HepG2 (cell line): Measurements from ENCODE around the gene GSDMA. TPM values are rescaled to one million over a fixed set of nuclear protein-coding genes. Genes with fewer than 3 reads are reported as not detected.

ENCODE experiments used
- BCL6 ChIP-seq: IDR thresholded peaks from 2 replicates; pipeline ENCODE4 v1.6.1; 2016; ENCODE audit warnings: missing genetic modification reagents, missing compliant biosample characterization
- CHD4 ChIP-seq: fragments of 200-600 bp; sonication (generic); IDR thresholded peaks from 2 replicates; pipeline ENCODE4 v1.7.0; 2017; ENCODE audit warnings: mild to moderate bottlenecking, low read length, borderline replicate concordance
- FOSL1 ChIP-seq: sonication (generic); formaldehyde crosslinking; IDR thresholded peaks from 2 replicates; pipeline ENCODE4 v1.9.0; 2021; ENCODE audit warnings: missing genetic modification reagents, borderline replicate concordance
- GATA4 ChIP-seq: sonication (generic); IDR thresholded peaks from 2 replicates; pipeline ENCODE4 v1.6.1; 2016; ENCODE audit warnings: antibody characterized with exemption, low read depth, borderline replicate concordance
- MIER3 ChIP-seq: IDR thresholded peaks from 2 replicates; pipeline ENCODE4 v1.6.1; 2016; ENCODE audit warnings: missing compliant biosample characterization, borderline replicate concordance
- NKX3-1 ChIP-seq: sonication (generic); formaldehyde crosslinking; IDR thresholded peaks from 2 replicates; pipeline ENCODE4 v1.5.0; 2020; ENCODE audit warnings: missing genetic modification reagents
- NR2F2 ChIP-seq: IDR thresholded peaks from 2 replicates; pipeline ENCODE4 v1.6.1; 2012; ENCODE audit warnings: low read depth, inconsistent platforms, borderline replicate concordance
- RBFOX2 ChIP-seq: fragments of 200-400 bp; formaldehyde crosslinking; IDR thresholded peaks from 2 replicates; pipeline ENCODE4 v1.6.1; 2017; ENCODE audit warnings: low read depth, mild to moderate bottlenecking, low read length
- SP1 ChIP-seq, 2 experiments: fragments of 450-650 bp in 1 of 2; sonication (generic) in 1 of 2; formaldehyde crosslinking in 1 of 2; IDR thresholded peaks; 2 replicates each; pipeline versions ENCODE4 v1.4.0 to v1.6.1; 2016 to 2020; ENCODE audit warnings: missing genetic modification reagents in 1 of 2
- TAF15 ChIP-seq: fragments of 200-400 bp; formaldehyde crosslinking; IDR thresholded peaks from one replicate; pipeline ENCODE4 v1.6.1; 2018; ENCODE audit warnings: mild to moderate bottlenecking, low read depth, low read length; ENCODE audit not compliant: poor library complexity, severe bottlenecking
- TCF7L2 ChIP-seq: IDR thresholded peaks from 2 replicates; pipeline ENCODE4 v1.6.1; 2011; ENCODE audit warnings: mild to moderate bottlenecking, low read depth, low read length, moderate library complexity
- WIZ ChIP-seq: sonication (generic); formaldehyde crosslinking; IDR thresholded peaks from 2 replicates; pipeline ENCODE4 v1.5.1; 2020; ENCODE audit warnings: mild to moderate bottlenecking, missing genetic modification reagents
- ZMYM3 ChIP-seq: sonication (generic); formaldehyde crosslinking; IDR thresholded peaks from 2 replicates; pipeline ENCODE4 v1.5.1; 2020; ENCODE audit warnings: mild to moderate bottlenecking, missing genetic modification reagents
- ZNF781 ChIP-seq: sonication (generic); formaldehyde crosslinking; IDR thresholded peaks from 2 replicates; pipeline ENCODE4 v1.5.1; 2020; ENCODE audit warnings: borderline replicate concordance, mild to moderate bottlenecking, missing genetic modification reagents; ENCODE audit errors: not compliant biosample characterization
- ZNF792 ChIP-seq: IDR thresholded peaks from 2 replicates; pipeline ENCODE4 v1.6.1; 2016
- ZSCAN25 ChIP-seq: sonication (generic); formaldehyde crosslinking; IDR thresholded peaks from 2 replicates; pipeline ENCODE4 v1.8.0; 2022; ENCODE audit warnings: mild to moderate bottlenecking, missing genetic modification reagents
- polyA plus RNA-seq, 8 experiments: library from polyadenylated mRNA; depleted of rRNA in 3 of 8; stranded (reverse) in 7 of 8; unstranded in 1 of 8; fragments of >200 nt; fragmentation: Illumina TruSeq in 4 of 8; extraction: Trizol in 4 of 8; gene quantifications; 2 replicates each; pipeline versions ENCODE4 v1.2.1 to v1.2.3, GENCODE V29; 2011 to 2016; ENCODE audit warnings: low read depth in 4 of 8, missing spikeins in 1 of 8, mixed read lengths in 1 of 8; ENCODE audit not compliant: insufficient read depth in 1 of 8
- total RNA-seq, 5 experiments: library from RNA; depleted of rRNA; stranded (reverse); fragments of >200 nt; fragmentation: Illumina TruSeq; extraction: Trizol; gene quantifications; 2 replicates each; pipeline ENCODE4 v1.2.3, GENCODE V29; 2016; ENCODE audit warnings: low read depth in 1 of 5
- TF ChIP-seq, protein P1 (sequence below): sonication (generic); formaldehyde crosslinking; conservative IDR thresholded peaks from 2 replicates; pipeline ENCODE4 v1.8.0; 2022; ENCODE audit warnings: low read depth, missing genetic modification reagents
- TF ChIP-seq, protein P2 (sequence below): sonication (generic); formaldehyde crosslinking; IDR thresholded peaks from 2 replicates; pipeline ENCODE4 v1.5.0; 2020; ENCODE audit warnings: mild to moderate bottlenecking, missing genetic modification reagents
- TF ChIP-seq, protein P3 (sequence below): sonication (generic); formaldehyde crosslinking; IDR thresholded peaks from 2 replicates; pipeline ENCODE4 v1.5.0; 2020; ENCODE audit warnings: missing genetic modification reagents
- TF ChIP-seq, protein P4 (sequence below): sonication (generic); formaldehyde crosslinking; IDR thresholded peaks from 2 replicates; pipeline ENCODE4 v1.4.0; 2020; ENCODE audit warnings: missing genetic modification reagents, borderline replicate concordance
- TF ChIP-seq, protein P5 (sequence below): sonication (generic); formaldehyde crosslinking; IDR thresholded peaks from 2 replicates; pipeline ENCODE4 v1.4.0; 2020; ENCODE audit warnings: low read depth, mild to moderate bottlenecking, missing genetic modification reagents

GSDMA gene
- total and polyA plus RNA-seq, 2 of the 13 experiments (the other 11 are each of a cell fraction or from before 2014, with no cell fraction given): not detected

DNA sequence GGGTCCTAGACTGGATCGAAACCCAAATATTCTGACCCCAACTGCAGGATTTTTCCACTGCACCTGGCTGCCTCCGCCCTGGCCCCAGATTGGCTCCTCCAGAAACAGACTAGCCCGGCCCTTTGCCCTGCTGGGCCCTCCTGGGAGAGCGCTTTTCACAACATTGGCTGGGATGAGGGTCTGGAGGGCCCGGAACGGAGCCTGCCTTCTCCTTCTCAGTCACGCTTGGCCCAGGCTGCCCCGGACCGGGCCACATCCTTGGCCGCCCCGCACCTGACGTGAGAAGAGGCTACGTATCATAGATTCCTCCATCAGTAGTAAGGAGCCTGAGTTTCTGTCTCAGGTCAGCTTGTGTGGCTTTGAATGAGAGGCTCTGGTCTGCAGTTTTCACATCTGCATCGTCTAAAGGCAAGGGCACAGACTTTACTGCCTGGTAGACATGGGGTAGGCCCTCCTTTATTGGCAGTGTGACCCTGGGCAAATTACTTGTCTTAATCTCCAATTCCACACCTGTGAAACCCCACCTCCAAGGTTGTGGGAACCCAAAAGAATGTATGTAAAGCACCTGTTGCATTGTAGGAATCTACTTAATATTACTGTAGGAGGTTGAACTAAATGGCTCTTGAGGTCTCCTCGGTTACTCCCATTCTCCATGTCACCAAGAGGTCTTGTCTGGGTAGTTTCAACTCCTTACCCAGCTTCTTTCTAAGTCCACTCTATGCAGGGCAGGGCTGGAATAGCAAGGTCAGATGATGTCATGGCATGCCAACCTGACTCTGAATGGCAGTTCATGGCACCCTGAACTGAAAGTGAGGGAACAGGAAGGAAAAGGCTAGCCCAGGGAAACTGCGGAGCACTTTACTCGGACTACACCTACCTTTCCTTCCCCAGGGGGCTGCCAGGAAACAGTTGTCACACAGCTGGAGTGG, 34.6 kb upstream of the GSDMA start (continued):
- no peak for TF ChIP-seq TAF15
- TF ChIP-seq NKX3-1 (CRISPR knock-in tag): no peak
- TF ChIP-seq CHD4: no peak
- no peak for TF ChIP-seq WIZ
- TF ChIP-seq, protein P1, sequence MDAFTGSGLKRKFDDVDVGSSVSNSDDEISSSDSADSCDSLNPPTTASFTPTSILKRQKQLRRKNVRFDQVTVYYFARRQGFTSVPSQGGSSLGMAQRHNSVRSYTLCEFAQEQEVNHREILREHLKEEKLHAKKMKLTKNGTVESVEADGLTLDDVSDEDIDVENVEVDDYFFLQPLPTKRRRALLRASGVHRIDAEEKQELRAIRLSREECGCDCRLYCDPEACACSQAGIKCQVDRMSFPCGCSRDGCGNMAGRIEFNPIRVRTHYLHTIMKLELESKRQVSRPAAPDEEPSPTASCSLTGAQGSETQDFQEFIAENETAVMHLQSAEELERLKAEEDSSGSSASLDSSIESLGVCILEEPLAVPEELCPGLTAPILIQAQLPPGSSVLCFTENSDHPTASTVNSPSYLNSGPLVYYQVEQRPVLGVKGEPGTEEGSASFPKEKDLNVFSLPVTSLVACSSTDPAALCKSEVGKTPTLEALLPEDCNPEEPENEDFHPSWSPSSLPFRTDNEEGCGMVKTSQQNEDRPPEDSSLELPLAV (CRISPR knock-in tag): no peak
- no peak for TF ChIP-seq FOSL1 (CRISPR knock-in tag)
- TF ChIP-seq TCF7L2: no peak
- TF ChIP-seq, protein P2, sequence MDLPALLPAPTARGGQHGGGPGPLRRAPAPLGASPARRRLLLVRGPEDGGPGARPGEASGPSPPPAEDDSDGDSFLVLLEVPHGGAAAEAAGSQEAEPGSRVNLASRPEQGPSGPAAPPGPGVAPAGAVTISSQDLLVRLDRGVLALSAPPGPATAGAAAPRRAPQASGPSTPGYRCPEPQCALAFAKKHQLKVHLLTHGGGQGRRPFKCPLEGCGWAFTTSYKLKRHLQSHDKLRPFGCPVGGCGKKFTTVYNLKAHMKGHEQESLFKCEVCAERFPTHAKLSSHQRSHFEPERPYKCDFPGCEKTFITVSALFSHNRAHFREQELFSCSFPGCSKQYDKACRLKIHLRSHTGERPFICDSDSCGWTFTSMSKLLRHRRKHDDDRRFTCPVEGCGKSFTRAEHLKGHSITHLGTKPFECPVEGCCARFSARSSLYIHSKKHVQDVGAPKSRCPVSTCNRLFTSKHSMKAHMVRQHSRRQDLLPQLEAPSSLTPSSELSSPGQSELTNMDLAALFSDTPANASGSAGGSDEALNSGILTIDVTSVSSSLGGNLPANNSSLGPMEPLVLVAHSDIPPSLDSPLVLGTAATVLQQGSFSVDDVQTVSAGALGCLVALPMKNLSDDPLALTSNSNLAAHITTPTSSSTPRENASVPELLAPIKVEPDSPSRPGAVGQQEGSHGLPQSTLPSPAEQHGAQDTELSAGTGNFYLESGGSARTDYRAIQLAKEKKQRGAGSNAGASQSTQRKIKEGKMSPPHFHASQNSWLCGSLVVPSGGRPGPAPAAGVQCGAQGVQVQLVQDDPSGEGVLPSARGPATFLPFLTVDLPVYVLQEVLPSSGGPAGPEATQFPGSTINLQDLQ (CRISPR knock-in tag): no peak
- TF ChIP-seq, protein P3, sequence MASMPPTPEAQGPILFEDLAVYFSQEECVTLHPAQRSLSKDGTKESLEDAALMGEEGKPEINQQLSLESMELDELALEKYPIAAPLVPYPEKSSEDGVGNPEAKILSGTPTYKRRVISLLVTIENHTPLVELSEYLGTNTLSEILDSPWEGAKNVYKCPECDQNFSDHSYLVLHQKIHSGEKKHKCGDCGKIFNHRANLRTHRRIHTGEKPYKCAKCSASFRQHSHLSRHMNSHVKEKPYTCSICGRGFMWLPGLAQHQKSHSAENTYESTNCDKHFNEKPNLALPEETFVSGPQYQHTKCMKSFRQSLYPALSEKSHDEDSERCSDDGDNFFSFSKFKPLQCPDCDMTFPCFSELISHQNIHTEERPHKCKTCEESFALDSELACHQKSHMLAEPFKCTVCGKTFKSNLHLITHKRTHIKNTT (CRISPR knock-in tag): no peak
- TF ChIP-seq, protein P4, sequence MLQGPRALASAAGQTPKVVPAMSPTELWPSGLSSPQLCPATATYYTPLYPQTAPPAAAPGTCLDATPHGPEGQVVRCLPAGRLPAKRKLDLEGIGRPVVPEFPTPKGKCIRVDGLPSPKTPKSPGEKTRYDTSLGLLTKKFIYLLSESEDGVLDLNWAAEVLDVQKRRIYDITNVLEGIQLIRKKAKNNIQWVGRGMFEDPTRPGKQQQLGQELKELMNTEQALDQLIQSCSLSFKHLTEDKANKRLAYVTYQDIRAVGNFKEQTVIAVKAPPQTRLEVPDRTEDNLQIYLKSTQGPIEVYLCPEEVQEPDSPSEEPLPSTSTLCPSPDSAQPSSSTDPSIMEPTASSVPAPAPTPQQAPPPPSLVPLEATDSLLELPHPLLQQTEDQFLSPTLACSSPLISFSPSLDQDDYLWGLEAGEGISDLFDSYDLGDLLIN: no peak
- TF ChIP-seq ZNF781: no peak
- no peak for TF ChIP-seq NR2F2
- TF ChIP-seq ZMYM3: no peak
- no peak for TF ChIP-seq MIER3 (CRISPR knock-in tag)
- no peak for TF ChIP-seq ZSCAN25 (CRISPR knock-in tag)
- no peak for TF ChIP-seq RBFOX2
- TF ChIP-seq GATA4: no peak
- TF ChIP-seq SP1 (IDR thresholded peaks at IDR 0.05): no peak
- TF ChIP-seq SP1 (CRISPR knock-in tag; IDR thresholded peaks at IDR 0.05): no peak
- TF ChIP-seq, protein P5, sequence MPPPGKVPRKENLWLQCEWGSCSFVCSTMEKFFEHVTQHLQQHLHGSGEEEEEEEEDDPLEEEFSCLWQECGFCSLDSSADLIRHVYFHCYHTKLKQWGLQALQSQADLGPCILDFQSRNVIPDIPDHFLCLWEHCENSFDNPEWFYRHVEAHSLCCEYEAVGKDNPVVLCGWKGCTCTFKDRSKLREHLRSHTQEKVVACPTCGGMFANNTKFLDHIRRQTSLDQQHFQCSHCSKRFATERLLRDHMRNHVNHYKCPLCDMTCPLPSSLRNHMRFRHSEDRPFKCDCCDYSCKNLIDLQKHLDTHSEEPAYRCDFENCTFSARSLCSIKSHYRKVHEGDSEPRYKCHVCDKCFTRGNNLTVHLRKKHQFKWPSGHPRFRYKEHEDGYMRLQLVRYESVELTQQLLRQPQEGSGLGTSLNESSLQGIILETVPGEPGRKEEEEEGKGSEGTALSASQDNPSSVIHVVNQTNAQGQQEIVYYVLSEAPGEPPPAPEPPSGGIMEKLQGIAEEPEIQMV (CRISPR knock-in tag): no peak; the same call in 1 of the 2 replicates
- no peak for TF ChIP-seq ZNF792 (CRISPR knock-in tag)
- TF ChIP-seq BCL6 (CRISPR knock-in tag): no peak
